Transverse colon (tissue), 4 donors: ENCODE measurements around the gene INPP5J.

Experiments
- POLR2A ChIP-seq: fragments of 450-650 bp; IDR thresholded peaks from one replicate; pipeline ENCODE4 v1.6.1; 2016; ENCODE audit warnings: antibody characterized with exemption, mild to moderate bottlenecking, moderate library complexity
- POLR2AphosphoS5 ChIP-seq, 3 donors: sonication (generic); formaldehyde crosslinking; IDR thresholded peaks; one replicate each; pipeline ENCODE4 v1.6.1; 2016; ENCODE audit warnings: antibody characterized with exemption in 3 of 3
- TF ChIP-seq, protein P1 (sequence below), 5 experiments: fragments of 200-600 bp in 3 of 5; fragments of 450-650 bp in 2 of 5; sonication (generic) in 3 of 5; IDR thresholded peaks; 1 replicate in 2 of 5; 2 replicates in 3 of 5; pipeline ENCODE4 v1.5.1; 2016 to 2017; ENCODE audit warnings: antibody characterized with exemption in 5 of 5, inconsistent platforms in 3 of 5, mild to moderate bottlenecking in 2 of 5, moderate library complexity in 1 of 5

DNA sequence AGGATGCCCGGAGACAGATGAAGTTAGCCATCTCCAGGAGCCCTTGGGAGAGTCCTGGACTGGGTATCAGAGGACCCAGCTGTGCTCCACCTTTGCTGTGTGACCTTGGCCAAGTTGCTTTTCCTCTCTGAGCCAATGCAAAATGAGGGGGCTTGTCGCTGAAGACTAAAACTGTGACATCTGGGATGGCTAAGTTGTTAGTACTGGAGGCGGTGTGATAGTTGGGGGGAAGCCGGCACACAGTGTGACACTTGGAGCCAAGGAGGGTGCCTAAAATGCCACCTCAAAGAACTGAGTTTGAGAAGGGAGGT lies 481 bp downstream of the INPP5J start:
- TF ChIP-seq, protein P1, sequence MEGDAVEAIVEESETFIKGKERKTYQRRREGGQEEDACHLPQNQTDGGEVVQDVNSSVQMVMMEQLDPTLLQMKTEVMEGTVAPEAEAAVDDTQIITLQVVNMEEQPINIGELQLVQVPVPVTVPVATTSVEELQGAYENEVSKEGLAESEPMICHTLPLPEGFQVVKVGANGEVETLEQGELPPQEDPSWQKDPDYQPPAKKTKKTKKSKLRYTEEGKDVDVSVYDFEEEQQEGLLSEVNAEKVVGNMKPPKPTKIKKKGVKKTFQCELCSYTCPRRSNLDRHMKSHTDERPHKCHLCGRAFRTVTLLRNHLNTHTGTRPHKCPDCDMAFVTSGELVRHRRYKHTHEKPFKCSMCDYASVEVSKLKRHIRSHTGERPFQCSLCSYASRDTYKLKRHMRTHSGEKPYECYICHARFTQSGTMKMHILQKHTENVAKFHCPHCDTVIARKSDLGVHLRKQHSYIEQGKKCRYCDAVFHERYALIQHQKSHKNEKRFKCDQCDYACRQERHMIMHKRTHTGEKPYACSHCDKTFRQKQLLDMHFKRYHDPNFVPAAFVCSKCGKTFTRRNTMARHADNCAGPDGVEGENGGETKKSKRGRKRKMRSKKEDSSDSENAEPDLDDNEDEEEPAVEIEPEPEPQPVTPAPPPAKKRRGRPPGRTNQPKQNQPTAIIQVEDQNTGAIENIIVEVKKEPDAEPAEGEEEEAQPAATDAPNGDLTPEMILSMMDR (IDR thresholded peaks at IDR 0.05) = no peak
- TF ChIP-seq POLR2AphosphoS5 (IDR thresholded peaks at IDR 0.05) (no peak), POLR2A (no peak)
